ENCODE results near the gene HOPX.
"Not testable (repeated sequence)": the region's sequence is repeated elsewhere in the genome, so short reads cannot be mapped to it uniquely, and the experiment has no call there.

The HOPX gene

DNA sequence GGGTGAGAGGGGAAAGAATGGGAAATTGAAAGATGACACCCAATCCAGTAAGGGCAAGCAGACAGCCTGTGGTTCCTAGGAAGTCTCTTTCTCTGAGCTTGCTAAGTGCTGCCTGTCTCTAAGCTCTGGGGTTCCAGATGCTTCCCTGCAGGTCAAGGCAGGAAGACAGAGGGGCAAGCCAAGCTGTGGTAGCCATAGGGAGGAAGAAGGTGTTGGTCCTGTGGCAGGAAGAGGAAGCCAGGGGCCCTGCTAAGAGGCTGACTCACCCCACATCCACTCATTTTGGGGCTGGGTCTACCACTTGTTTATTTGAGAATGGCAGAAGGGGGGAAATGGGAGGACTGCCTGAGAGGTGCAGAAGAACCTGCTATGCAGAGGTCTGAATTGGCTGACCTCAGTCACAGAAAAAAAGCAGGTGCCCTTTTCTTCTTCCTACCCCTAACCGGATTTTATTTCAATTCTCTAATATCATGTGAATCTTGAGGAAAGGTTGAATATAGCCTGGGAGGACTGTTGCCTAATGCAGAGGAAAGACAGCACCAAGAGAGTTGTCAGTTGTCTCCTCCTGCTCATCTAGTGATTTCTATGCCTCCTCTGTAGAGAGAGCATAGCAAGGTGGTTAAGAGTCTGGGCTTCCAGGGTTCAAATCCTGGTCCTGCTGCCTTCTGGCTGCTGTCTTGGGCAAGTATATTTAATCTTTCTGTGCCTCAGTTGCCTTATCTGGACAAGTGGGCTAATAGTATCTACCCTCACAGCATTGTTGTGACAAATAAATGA, 27.4 kb downstream of the HOPX start:
- no peak for DNase-seq

DNA sequence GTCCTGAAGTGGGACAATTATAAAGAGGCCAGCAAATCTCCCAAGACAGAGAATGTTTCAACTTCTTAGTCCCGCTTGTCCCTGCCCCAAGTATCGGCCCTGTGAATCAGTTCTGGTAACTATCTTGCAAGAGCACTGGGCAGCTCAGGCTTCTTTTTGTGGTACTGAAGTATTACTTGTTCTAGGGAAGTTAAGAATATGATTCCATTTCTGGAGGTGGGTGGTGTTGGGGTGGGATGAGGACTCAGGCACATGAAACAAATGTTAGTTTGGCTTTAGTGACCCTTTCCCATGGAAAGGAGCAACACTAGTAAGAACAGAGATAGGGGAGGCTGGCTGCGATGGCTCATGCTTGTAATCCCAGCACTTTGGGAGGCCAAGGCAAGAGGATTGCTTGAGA, 28.9 kb downstream of the HOPX start:
- no peak for DNase-seq

GRCh38 chr4:56651056-56651350, 30.1 kb downstream of the HOPX start:
- DNase-seq: no peak

GRCh38 chr4:56650262-56651055, 30.6 kb downstream of the HOPX start:
- DNase-seq: no peak

- DNase-seq: no peak
Measured at GRCh38 chr4:56649445-56650261, 31.4 kb downstream of the HOPX start.

DNA sequence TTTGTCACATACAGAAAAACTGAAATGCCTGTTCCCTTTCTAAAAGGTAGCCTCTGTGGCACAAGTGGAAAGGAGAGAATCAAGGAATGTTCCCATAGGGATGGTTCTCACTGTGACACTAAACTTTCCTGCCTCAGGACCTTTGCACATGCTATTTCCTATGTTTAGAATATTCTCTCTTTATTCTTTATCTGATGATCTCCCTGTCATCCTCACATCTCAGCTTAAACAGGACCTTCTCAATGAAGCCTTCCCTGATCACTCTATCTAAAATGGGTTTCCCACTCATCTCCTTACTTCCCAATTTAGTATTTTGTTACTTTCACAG, 32.3 kb downstream of the HOPX start:
- DNase-seq: no peak

DNA sequence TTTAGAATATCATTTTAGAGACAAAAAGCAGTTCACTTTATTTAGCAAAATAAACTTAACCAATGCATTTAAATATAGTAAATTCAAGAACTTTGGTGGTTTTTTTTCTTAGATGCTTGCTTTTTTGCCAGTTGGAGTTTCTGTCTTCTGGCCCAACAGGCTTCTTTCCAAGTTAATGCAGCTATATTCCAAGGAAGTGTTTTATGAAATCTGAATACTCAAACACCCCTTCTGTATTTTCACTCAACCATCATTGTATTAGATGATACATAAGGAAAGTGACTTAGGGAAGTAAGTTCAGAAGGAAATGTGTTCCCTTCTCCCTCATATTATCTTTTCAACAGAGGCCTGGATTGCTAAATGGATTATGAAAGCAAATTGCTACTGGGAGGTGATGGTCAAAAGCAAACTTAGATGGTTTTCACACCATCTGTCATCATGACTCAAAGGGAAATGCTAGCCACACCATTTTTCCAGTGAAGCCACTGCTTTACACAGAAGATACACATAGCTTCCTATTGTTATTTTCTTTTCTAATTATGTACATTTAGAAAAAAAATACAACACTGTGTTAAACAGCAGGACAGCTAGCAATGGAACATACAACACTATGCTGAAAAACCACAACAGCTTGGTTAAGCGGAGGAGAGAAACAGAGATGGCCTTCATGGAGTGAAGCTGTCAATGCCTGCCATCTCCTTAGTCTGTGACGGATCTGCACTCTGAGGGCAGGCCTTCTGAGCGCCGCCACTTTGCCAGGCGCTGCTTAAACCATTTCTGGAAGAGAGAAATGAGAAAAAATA, 32.9 kb downstream of the HOPX start:
- no peak for DNase-seq

- DNase-seq: no peak
Measured at GRCh38 chr4:56646341-56646740, 34.8 kb downstream of the HOPX start.

- no peak for DNase-seq
Measured at GRCh38 chr4:56643596-56643995, 37.5 kb downstream of the HOPX start.

DNA sequence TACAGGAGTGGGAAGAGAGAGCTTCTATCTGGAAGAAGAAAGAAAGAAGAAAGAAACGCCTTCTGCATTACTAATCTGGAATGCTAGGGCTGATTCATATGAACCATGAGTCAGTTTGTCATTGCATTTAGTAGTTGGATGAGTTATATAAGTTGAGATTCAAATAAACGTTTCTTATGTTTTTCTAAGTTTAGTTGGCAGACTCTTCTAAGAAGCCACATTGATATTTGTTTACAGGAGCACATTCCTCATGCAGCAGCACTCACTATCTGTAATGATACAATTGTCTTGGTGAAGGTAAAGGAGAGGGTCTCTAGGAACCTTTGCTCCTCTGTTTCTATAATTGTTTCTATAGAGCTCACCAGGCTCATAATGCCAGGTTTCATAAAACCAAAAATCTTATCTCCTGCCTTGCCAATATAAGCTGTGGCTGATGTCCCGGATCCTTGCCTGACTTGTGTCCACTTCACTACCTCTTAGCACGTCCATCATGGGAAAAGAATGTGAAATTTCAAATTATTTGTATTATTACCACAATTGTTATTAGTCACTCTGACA, 39.5 kb downstream of the HOPX start:
- DNase-seq: no peak

- DNase-seq: no peak
Measured at GRCh38 chr4:56640621-56641493, 40.2 kb downstream of the HOPX start.

GRCh38 chr4:56637791-56638190, 43.3 kb downstream of the HOPX start:
- DNase-seq: no peak

- DNase-seq: no peak
Measured at GRCh38 chr4:56637154-56637553, 43.9 kb downstream of the HOPX start.

DNA sequence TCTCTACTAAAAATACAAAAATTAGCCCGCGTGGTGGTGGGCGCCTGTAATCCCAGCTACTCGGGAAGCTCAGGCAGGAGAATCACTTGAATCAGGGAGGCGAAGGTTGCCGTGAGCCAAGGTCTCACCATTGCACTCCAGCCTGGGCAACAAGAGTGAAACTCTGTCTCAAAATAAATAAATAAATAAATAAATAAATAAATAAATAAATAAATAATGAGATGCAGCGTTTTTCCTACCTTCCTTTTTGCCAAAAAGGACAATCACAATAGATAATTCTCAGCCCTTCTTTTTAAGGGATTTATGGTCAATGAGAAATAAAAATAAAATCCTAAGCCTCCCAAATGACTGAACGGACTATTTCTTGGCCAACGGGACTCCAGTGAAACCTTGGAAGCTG, 46.1 kb downstream of the HOPX start:
- DNase-seq: not testable (repeated sequence)

GRCh38 chr4:56633486-56633885, 47.6 kb downstream of the HOPX start:
- DNase-seq: no peak

DNA sequence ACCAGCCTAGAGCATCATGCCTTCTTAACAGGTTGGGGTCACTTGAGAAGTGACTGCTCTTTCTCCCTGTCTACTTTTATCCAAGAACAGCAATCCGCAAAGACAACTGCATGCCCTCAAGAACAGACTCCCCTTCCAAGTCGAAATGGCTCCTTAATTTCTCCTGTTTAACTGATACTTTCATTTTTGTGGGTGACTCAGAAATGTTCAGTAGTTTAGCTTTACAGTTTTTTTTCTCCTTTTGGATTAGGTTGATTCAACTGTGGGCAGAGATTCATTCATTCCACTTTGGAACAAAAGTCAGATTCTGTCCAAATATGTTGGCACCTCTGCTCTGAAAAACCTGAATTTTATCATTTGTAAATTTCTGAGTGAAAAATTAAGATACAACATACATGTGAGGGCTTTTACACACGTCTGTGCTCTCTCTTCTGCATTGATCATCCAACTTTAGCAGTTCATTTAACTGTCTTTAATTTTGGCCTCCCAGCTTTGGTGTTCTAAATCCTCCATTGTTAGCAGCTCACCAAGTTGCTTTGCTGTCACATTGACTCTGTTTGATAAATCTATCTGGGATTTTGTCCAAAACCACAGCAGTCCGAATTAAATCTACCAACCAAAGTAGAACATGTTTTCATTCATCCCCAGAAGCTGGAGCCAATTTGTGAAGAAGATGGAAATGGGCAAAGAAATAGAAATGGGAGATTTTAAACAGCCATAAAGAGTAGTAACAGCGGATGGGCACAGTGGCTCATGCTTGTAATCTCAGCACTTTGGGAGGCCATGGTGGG, 50.0 kb downstream of the HOPX start:
- no peak for DNase-seq

DNA sequence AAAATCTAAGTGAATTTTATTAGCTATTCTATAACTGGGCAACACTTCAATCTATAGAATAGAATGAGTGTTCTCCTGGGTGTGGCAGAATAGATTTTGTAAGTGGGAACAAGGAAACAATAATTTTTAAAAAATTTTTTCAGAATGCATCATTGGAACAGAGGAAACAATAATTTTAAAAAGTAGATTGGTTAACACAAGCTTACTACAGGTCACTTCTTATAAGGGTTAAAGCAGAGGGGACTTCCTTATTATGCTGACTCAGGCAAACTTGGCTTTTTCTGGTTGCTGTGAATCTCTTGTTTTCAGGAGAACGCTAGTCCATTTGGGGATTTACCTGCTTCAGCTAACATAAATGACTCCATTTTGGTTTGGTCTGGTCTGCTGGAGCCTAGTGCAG, 52.5 kb downstream of the HOPX start:
- DNase-seq: no peak

DNA sequence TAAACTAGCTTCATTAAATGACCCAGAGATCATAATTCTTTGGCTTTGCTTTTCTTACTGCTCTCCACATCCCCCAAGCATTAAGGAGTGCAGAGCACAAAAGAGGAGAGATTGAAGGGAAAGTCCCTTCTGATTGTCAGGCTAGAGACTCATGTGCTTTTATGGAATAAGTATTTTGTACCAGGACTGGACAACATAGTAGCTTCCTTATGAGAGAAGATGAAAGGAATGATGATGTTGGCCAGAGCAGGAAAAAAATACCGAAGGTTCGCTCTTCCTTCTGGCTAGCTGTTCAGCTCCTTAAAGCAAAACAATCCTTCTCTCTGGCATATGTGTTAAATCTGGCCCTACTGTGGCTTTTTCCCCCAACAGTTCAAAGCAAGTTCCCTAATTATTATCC, 53.1 kb downstream of the HOPX start:
- DNase-seq: no peak

- DNase-seq: no peak
Measured at GRCh38 chr4:56627375-56627774, 53.7 kb downstream of the HOPX start.

DNA sequence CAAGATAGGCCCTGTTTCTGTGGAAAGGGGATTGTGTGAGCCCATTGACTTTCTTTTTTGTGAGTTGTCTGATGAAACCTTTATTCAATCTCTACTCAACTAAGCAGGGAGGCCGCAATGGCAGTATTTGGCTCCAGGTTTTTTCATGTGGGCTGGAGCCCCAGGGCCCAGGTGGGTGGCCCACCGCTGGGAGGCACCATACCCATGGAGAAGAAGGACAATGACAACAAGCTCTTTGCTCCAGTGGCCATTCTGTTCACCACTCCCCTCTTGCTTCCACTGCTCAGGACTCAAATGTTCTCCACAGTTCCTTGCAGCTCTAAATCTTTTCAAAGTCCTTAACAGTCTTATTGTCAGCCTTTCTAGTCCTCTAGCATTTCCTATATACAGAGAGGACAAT, 54.1 kb downstream of the HOPX start:
- DNase-seq: no peak

DNA sequence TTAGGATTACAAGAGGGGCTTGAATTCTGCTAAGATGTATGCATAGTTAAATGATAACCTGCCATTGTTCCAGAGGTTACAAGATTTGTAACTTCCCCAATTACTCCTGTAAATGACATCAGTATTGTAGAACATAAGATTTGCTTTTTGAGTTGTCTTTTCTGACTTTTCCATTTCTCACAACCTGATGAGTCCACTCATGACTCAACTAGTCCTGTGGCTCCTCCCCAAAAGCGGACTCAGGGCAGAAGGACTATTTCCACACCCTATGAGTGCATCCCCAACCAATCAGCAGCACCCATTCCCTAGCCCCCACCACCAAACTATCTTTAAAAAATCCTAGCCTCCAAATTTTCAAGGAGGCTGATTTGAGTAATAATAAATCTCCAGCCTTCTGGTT, 54.7 kb downstream of the HOPX start:
- DNase-seq: no peak
